SK-N-MC (cell line): ENCODE results near the gene C12orf56.

Source experiments
- DNase-seq: peaks from one replicate; pipeline ENCODE4 v3.0.0-alpha.2; 2011; ENCODE audit warnings: low read depth, low spot score
- H3K27ac ChIP-seq: fragments of 200-600 bp; sonication (generic); 2 replicates; pipeline ENCODE4 v1.5.1; 2016; ENCODE audit warnings: mixed run types
- H3K36me3 ChIP-seq: fragments of 200-600 bp; sonication (generic); 2 replicates; pipeline ENCODE4 v1.6.1; 2017; ENCODE audit warnings: antibody characterized with exemption, low read length, mixed read lengths; ENCODE audit not compliant: insufficient read depth
- H3K4me3 ChIP-seq: fragments of 200-600 bp; sonication (generic); 2 replicates; pipeline ENCODE4 v1.5.1; 2016
- H3K9ac ChIP-seq: fragments of 200-600 bp; sonication (generic); 2 replicates; pipeline ENCODE4 v1.8.0; 2017; ENCODE audit warnings: mixed run types, mixed read lengths; ENCODE audit not compliant: insufficient read length
- H3K9me3 ChIP-seq: fragments of 200-600 bp; sonication (generic); 2 replicates; pipeline ENCODE4 v1.6.1; 2017; ENCODE audit warnings: low read depth, mild to moderate bottlenecking, antibody characterized with exemption, low read length, moderate library complexity, mixed read lengths
- EZH2 ChIP-seq: fragments of 200-600 bp; sonication (generic); IDR thresholded peaks from one replicate; pipeline ENCODE4 v1.6.1; 2017; ENCODE audit warnings: antibody characterized with exemption
- FOXP2 ChIP-seq: optimal IDR thresholded peaks from 2 replicates; pipeline ENCODE3; 2011; ENCODE audit warnings: mild to moderate bottlenecking, moderate library complexity; ENCODE audit not compliant: insufficient read depth; ENCODE audit errors: extremely low read length, control extremely low read depth
- POLR2AphosphoS5 ChIP-seq: IDR thresholded peaks from 2 replicates; pipeline ENCODE4 v1.6.1; 2012; ENCODE audit warnings: mild to moderate bottlenecking, low read depth, low read length, borderline replicate concordance

C12orf56 gene

GRCh38 chr12:64413884-64414283 lies 23.3 kb upstream of the C12orf56 start:
- no peak for DNase-seq
- Histone ChIP-seq H3K4me3 (no peak overlapping the region), H3K36me3 (peaks cover 98% of the 10 kb centered on the region), H3K9me3 (no peaks in the 10 kb centered on the region), H3K27ac (no peak overlapping the region), H3K9ac (no peak overlapping the region)
- no peak for TF ChIP-seq EZH2
- no peak for TF ChIP-seq POLR2AphosphoS5
- no peak for TF ChIP-seq FOXP2

GRCh38 chr12:64412459-64412858 lies 21.9 kb upstream of the C12orf56 start:
- H3K9ac ChIP-seq, result no peak overlapping the region
- peaks cover 97% of the 10 kb centered on the region for H3K36me3 ChIP-seq
- DNase-seq, result no peak
- TF ChIP-seq FOXP2, result no peak
- no peak for TF ChIP-seq POLR2AphosphoS5
- TF ChIP-seq EZH2, result no peak
- H3K4me3 ChIP-seq, result no peak overlapping the region
- no peaks in the 10 kb centered on the region for H3K9me3 ChIP-seq
- H3K27ac ChIP-seq, result no peak overlapping the region

GRCh38 chr12:64411427-64411826 lies 20.9 kb upstream of the C12orf56 start:
- H3K36me3 ChIP-seq, result peaks cover 94% of the 10 kb centered on the region
- no peak overlapping the region for H3K27ac ChIP-seq
- H3K9ac ChIP-seq, result no peak overlapping the region
- no peak overlapping the region for H3K4me3 ChIP-seq
- TF ChIP-seq FOXP2 (no peak), EZH2 (no peak), POLR2AphosphoS5 (no peak)
- DNase-seq, result no peak
- H3K9me3 ChIP-seq, result no peaks in the 10 kb centered on the region

- Histone ChIP-seq H3K27ac (peak overlapping the region; percentile 50; the same call in 1 of the 2 replicates), H3K9ac (no peak overlapping the region)
These were observed 17.0 kb upstream of the C12orf56 start for GRCh38 chr12:64407342-64408223.

GRCh38 chr12:64404470-64405256 lies 14.1 kb upstream of the C12orf56 start:
- Histone ChIP-seq H3K36me3 (peaks cover 28% of the 10 kb centered on the region), H3K9me3 (no peaks in the 10 kb centered on the region), H3K9ac (peak overlapping the region; percentile 100), H3K27ac (peak overlapping the region; percentile 99), H3K4me3 (peak overlapping the region; percentile 99)
- DNase-seq, result no peak
- peak; percentile 40 for TF ChIP-seq POLR2AphosphoS5
- no peak for TF ChIP-seq FOXP2

More at GRCh38 chr12:64407342-64408223, 17.0 kb upstream of the C12orf56 start:
- H3K9me3 ChIP-seq, result no peaks in the 10 kb centered on the region
- H3K4me3 ChIP-seq, result peak overlapping the region; percentile 12; the same call in 1 of the 2 replicates
- TF ChIP-seq FOXP2 (no peak), POLR2AphosphoS5 (no peak), EZH2 (no peak)
- H3K36me3 ChIP-seq, result peaks cover 58% of the 10 kb centered on the region
- no peak for DNase-seq

- Histone ChIP-seq H3K27ac (peak within 1 kb of the TSS; percentile 99), H3K9me3 (no peaks in the 10 kb centered on the region), H3K4me3 (peak within 1 kb of the TSS; percentile 99), H3K36me3 (peaks cover 21% of the 10 kb centered on the region), H3K9ac (peak within 1 kb of the TSS; percentile 100)
- peak; percentile 76 for DNase-seq
- no peak for TF ChIP-seq EZH2
- peak; percentile 75 for TF ChIP-seq FOXP2
- TF ChIP-seq POLR2AphosphoS5, result peak; percentile 95
These were observed 13.3 kb upstream of the C12orf56 start, which contains the start of gene XPOT for GRCh38 chr12:64403707-64404469. XPOT (plus strand) TSS chr12:64404392; CDS start chr12:64410036, 5,644 bp downstream.

GRCh38 chr12:64402181-64402580 lies 11.6 kb upstream of the C12orf56 start:
- no peaks in the 10 kb centered on the region for H3K9me3 ChIP-seq
- no peak overlapping the region for H3K27ac ChIP-seq
- no peak overlapping the region for H3K4me3 ChIP-seq
- H3K9ac ChIP-seq, result no peak overlapping the region
- TF ChIP-seq EZH2 (no peak), POLR2AphosphoS5 (no peak), FOXP2 (no peak)
- no peak for DNase-seq
- peaks cover 6% of the 10 kb centered on the region for H3K36me3 ChIP-seq

GRCh38 chr12:64400041-64400440 lies 9.5 kb upstream of the C12orf56 start:
- H3K27ac ChIP-seq, result no peak overlapping the region
- TF ChIP-seq EZH2 (no peak), POLR2AphosphoS5 (no peak), FOXP2 (no peak)
- H3K9me3 ChIP-seq, result no peaks in the 10 kb centered on the region
- H3K9ac ChIP-seq, result no peak overlapping the region
- H3K4me3 ChIP-seq, result no peak overlapping the region
- H3K36me3 ChIP-seq, result no peaks in the 10 kb centered on the region
- no peak for DNase-seq

GRCh38 chr12:64395739-64396138 lies 5.2 kb upstream of the C12orf56 start:
- TF ChIP-seq FOXP2, result no peak
- no peak for TF ChIP-seq POLR2AphosphoS5
- no peak for TF ChIP-seq EZH2
- no peaks in the 10 kb centered on the region for H3K9me3 ChIP-seq
- no peak for DNase-seq

More at GRCh38 chr12:64395739-64396138, 5.2 kb upstream of the C12orf56 start:
- Histone ChIP-seq H3K9ac (no peak overlapping the region), H3K27ac (no peak overlapping the region), H3K4me3 (no peak overlapping the region), H3K36me3 (no peaks in the 10 kb centered on the region)
